OCI-LY1 (cell line): ENCODE measurements around the gene BAIAP2.

Source experiments
- CTCF ChIP-seq: fragments of 200-600 bp; sonication (generic), shearing (Covaris generic); IDR thresholded peaks from 2 replicates; pipeline ENCODE4 v1.5.1; 2017; ENCODE audit warnings: mild to moderate bottlenecking, antibody characterized with exemption, low read length, moderate library complexity, mixed read lengths
- EZH2 ChIP-seq: fragments of 200-600 bp; sonication (generic), shearing (Covaris generic); IDR thresholded peaks from 2 replicates; pipeline ENCODE4 v1.8.0; 2017; ENCODE audit warnings: borderline replicate concordance, mixed run types, mild to moderate bottlenecking, antibody characterized with exemption, low read length, moderate library complexity, mixed read lengths

GRCh38 chr17:81020767-81021497 is 14.0 kb upstream of the BAIAP2 start:
- TF ChIP-seq CTCF (no peak), EZH2 (no peak)
